ENCODE data around the gene UNK.

DNA sequence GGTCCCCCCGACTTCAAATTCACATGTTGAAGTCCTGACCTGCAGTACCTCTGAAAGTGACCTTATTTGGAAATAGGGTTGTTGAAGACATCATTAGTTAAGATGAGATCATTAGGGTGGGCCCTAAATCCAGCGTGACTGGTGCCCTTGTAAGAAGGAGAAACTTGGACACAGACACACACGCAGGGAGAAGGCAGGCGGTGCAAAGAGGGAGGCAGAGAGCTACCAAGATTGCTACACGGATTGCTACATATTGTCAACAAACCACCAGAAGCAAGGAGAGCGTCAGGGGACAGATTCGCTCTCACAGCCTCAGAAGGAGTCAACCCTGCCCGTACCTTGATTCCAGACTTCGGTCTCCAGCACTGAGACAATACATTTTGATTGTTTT lies 77.3 kb downstream of the UNK start:
- TF ChIP-seq, protein P1, sequence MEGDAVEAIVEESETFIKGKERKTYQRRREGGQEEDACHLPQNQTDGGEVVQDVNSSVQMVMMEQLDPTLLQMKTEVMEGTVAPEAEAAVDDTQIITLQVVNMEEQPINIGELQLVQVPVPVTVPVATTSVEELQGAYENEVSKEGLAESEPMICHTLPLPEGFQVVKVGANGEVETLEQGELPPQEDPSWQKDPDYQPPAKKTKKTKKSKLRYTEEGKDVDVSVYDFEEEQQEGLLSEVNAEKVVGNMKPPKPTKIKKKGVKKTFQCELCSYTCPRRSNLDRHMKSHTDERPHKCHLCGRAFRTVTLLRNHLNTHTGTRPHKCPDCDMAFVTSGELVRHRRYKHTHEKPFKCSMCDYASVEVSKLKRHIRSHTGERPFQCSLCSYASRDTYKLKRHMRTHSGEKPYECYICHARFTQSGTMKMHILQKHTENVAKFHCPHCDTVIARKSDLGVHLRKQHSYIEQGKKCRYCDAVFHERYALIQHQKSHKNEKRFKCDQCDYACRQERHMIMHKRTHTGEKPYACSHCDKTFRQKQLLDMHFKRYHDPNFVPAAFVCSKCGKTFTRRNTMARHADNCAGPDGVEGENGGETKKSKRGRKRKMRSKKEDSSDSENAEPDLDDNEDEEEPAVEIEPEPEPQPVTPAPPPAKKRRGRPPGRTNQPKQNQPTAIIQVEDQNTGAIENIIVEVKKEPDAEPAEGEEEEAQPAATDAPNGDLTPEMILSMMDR (IDR thresholded peaks at IDR 0.05) = no peak
- no peak for TF ChIP-seq POLR2A (IDR thresholded peaks at IDR 0.05)
